ENCODE measurements around the gene NFAT5. TPM values are rescaled to one million over a fixed set of nuclear protein-coding genes. Genes with fewer than 3 reads are reported as not detected.

NFAT5 gene
- total RNA-seq, 1 experiment from 2014 or later: 34.8 TPM

GRCh38 chr16:69595127-69596036, 29.6 kb downstream of the NFAT5 start:
- TF ChIP-seq EZH2 (IDR thresholded peaks at IDR 0.05; ENCODE audit: borderline replicate concordance, low read depth, low read length, poor library complexity, severe bottlenecking): no peak
- no peak for TF ChIP-seq CTCF (conservative IDR thresholded peaks at IDR 0.05; ENCODE audit: low read depth, low read length)
- H3K4me3 ChIP-seq (ENCODE audit: low read depth, low read length, poor library complexity, severe bottlenecking): no peak overlapping the region
- CTCF ChIA-PET: no interaction called here

GRCh38 chr16:69596801-69597200, 31.0 kb downstream of the NFAT5 start:
- intact Hi-C loops (cut with micrococcal nuclease; ENCODE audit: unreplicated experiment): no loop called here
- POLR2A ChIA-PET (ENCODE audit: low non-redundant PET): interaction anchor here (0.6 to 0.7 kb wide), 2 partner anchors 40 to 1815 kb away, joined by 10 to 14 read pairs; no protein-coding TSS in a partner anchor
- no TSS peak for BruUV-seq (replicated peaks)
- no peaks in the 10 kb centered on the region for H3K9me3 ChIP-seq (ENCODE audit: low read depth, low read length, poor library complexity, severe bottlenecking)
- H3K4me3 ChIP-seq (ENCODE audit: low read depth, low read length, poor library complexity, severe bottlenecking): no peak overlapping the region
- no peak for TF ChIP-seq EZH2 (IDR thresholded peaks at IDR 0.05; ENCODE audit: borderline replicate concordance, low read depth, low read length, poor library complexity, severe bottlenecking)
- TF ChIP-seq CTCF (conservative IDR thresholded peaks at IDR 0.05; ENCODE audit: low read depth, low read length): no peak
- peaks cover 15% of the 10 kb centered on the region for H3K4me1 ChIP-seq (ENCODE audit: insufficient read depth, low read length, poor library complexity, severe bottlenecking)
- no peak for DNase-seq (ENCODE audit: low spot score)
- CTCF ChIA-PET: no interaction called here
- no peak overlapping the region for H3K27ac ChIP-seq (ENCODE audit: low read depth, low read length, poor library complexity, severe bottlenecking)
- H3K36me3 ChIP-seq (ENCODE audit: insufficient read depth, low read length, poor library complexity, severe bottlenecking): no peaks in the 10 kb centered on the region
- H3K27me3 ChIP-seq (replicated peaks; ENCODE audit: insufficient read depth, low read depth, low read length, poor library complexity): no peaks in the 10 kb centered on the region

More at GRCh38 chr16:69595127-69596036, 29.6 kb downstream of the NFAT5 start:
- Histone ChIP-seq H3K36me3 (ENCODE audit: insufficient read depth, low read length, poor library complexity, severe bottlenecking) (no peaks in the 10 kb centered on the region), H3K4me1 (ENCODE audit: insufficient read depth, low read length, poor library complexity, severe bottlenecking) (peaks cover 15% of the 10 kb centered on the region), H3K27ac (ENCODE audit: low read depth, low read length, poor library complexity, severe bottlenecking) (no peak overlapping the region), H3K9me3 (ENCODE audit: low read depth, low read length, poor library complexity, severe bottlenecking) (no peaks in the 10 kb centered on the region), H3K27me3 (replicated peaks; ENCODE audit: insufficient read depth, low read depth, low read length, poor library complexity) (no peaks in the 10 kb centered on the region)
- intact Hi-C loops (cut with micrococcal nuclease; ENCODE audit: unreplicated experiment): no loop called here
- BruUV-seq (replicated peaks): no TSS peak
- POLR2A ChIA-PET (ENCODE audit: low non-redundant PET): no interaction called here
- DNase-seq (ENCODE audit: low spot score): no peak

GRCh38 chr16:69598045-69598444, 32.3 kb downstream of the NFAT5 start:
- BruUV-seq (replicated peaks): no TSS peak
- Histone ChIP-seq H3K4me3 (ENCODE audit: low read depth, low read length, poor library complexity, severe bottlenecking) (no peak overlapping the region), H3K9me3 (ENCODE audit: low read depth, low read length, poor library complexity, severe bottlenecking) (no peaks in the 10 kb centered on the region), H3K27me3 (replicated peaks; ENCODE audit: insufficient read depth, low read depth, low read length, poor library complexity) (no peaks in the 10 kb centered on the region), H3K27ac (ENCODE audit: low read depth, low read length, poor library complexity, severe bottlenecking) (no peak overlapping the region), H3K36me3 (ENCODE audit: insufficient read depth, low read length, poor library complexity, severe bottlenecking) (no peaks in the 10 kb centered on the region), H3K4me1 (ENCODE audit: insufficient read depth, low read length, poor library complexity, severe bottlenecking) (peaks cover 7% of the 10 kb centered on the region)
- TF ChIP-seq EZH2 (IDR thresholded peaks at IDR 0.05; ENCODE audit: borderline replicate concordance, low read depth, low read length, poor library complexity, severe bottlenecking) (no peak), CTCF (conservative IDR thresholded peaks at IDR 0.05; ENCODE audit: low read depth, low read length) (no peak)
- CTCF ChIA-PET: no interaction called here
- DNase-seq (ENCODE audit: low spot score): no peak
- intact Hi-C loops (cut with micrococcal nuclease; ENCODE audit: unreplicated experiment): no loop called here
- POLR2A ChIA-PET (ENCODE audit: low non-redundant PET): no interaction called here

Data from A673 (cell line).